Coronary artery (tissue), 2 donors: ENCODE data around the gene TMC4.

Experiments used
- DNase-seq: peaks from one replicate; pipeline ENCODE4 v3.0.0-alpha.2; 2017; ENCODE audit warnings: low spot score
- H3K27ac ChIP-seq, 2 donors: fragments of 200-600 bp; sonication (generic); one replicate each; pipeline ENCODE4 v1.5.1; 2016 to 2019
- H3K4me3 ChIP-seq: fragments of 200-600 bp; sonication (generic); 2 replicates; pipeline ENCODE4 v1.5.1; 2016; ENCODE audit warnings: mild to moderate bottlenecking, moderate library complexity
- CTCF ChIP-seq: fragments of 200-600 bp; sonication (generic); IDR thresholded peaks from one replicate; pipeline ENCODE4 v1.5.1; 2019; ENCODE audit warnings: antibody characterized with exemption

The TMC4 gene

DNA sequence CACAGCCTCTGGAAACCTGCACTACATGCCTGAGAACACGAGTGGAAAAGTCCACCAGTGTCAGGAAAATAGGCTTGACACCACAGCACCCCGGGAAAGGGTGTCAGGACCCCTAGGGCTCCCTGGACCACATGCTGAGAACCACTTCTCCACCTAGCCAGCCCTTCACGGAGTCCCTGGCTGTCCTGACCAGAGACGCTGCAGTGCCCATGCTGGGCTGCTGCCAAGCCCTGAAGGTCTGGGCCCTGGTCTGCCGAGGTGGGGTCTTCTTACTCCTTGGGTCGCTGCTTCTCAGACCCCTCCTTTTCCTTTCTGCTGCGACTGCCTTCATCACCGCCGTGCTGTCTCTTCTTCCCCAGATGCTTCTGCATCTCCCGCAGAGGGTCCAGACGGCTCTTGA is 16.5 kb downstream of the TMC4 start:
- Histone ChIP-seq H3K4me3 (no peak overlapping the region), H3K27ac (no peak overlapping the region)
- no peak for DNase-seq
- no peak for TF ChIP-seq CTCF

DNA sequence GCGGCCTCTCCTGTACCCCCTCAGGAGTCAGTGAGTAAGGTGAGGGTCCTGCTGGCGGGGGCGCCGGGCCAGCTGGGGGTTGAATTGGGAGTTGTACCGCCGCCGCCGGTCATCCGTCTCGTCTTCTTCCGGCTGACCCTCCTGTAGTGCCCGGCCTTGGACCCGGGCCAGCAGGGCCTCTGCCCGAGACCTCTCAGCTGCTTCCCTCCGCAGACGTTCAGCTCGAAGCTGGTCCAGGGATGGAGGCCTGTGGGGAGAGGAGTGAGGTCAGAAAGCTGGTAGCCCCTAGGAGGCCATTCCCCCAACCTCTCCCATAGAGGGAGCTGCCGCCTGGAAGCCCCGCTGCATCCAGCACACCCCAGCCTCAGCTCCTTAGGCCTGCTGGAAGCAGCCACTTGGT is 17.3 kb downstream of the TMC4 start:
- no peak for DNase-seq
- H3K4me3 ChIP-seq: no peak overlapping the region
- no peak overlapping the region for H3K27ac ChIP-seq
- TF ChIP-seq CTCF: no peak

- TF ChIP-seq CTCF: no peak
- Histone ChIP-seq H3K4me3 (no peak overlapping the region), H3K27ac (no peak overlapping the region)
- DNase-seq: no peak
These were observed 18.2 kb downstream of the TMC4 start for GRCh38 chr19:54154603-54155345.

GRCh38 chr19:54153731-54154326 is 19.1 kb downstream of the TMC4 start:
- DNase-seq: no peak
- TF ChIP-seq CTCF: no peak
- H3K4me3 ChIP-seq: no peak overlapping the region
- H3K27ac ChIP-seq: peak overlapping the region in 1 of 2 donors; percentile 56

- no peak for TF ChIP-seq CTCF
- no peak for DNase-seq
- no peak overlapping the region for H3K4me3 ChIP-seq
- peak overlapping the region in 1 of 2 donors; percentile 56 for H3K27ac ChIP-seq
These were observed 20.0 kb downstream of the TMC4 start for GRCh38 chr19:54152878-54153524.

- TF ChIP-seq CTCF: no peak
- DNase-seq: no peak
- no peak overlapping the region for H3K27ac ChIP-seq
- H3K4me3 ChIP-seq: no peak overlapping the region
These were observed 20.7 kb downstream of the TMC4 start for GRCh38 chr19:54152267-54152666.
